Natural killer cell treated with Interleukin-12 subunit alpha and Interleukin-12 subunit beta and Interleukin-15 and Interleukin-18, amount 100 ng/mL, for 72 hours (primary cell): ENCODE data around the gene SLC24A3. TPM values are rescaled to one million over a fixed set of nuclear protein-coding genes. Genes with fewer than 3 reads are reported as not detected.
A peak's percentile ranks its signal among the peaks of the same experiment; 100 is the strongest.

Source experiments
- ATAC-seq, 2 donors: fragments of 150-1000 bp; cut with Tn5 transposase in 1 of 2; sonication (Bioruptor Pico), chemical (Tn5 transposase) in 1 of 2; 2 replicates each; pipeline ENCODE4 v1.10.0; 2021
- DNase-seq: peaks from one replicate; pipeline ENCODE4 v3.0.0; 2022; ENCODE audit warnings: low spot score
- H3K27ac Mint-ChIP-seq, 2 donors: 1 replicate in 1 of 2; 2 replicates in 1 of 2; pipeline ENCODE4 v1.8.0; 2022; ENCODE audit warnings: mixed read lengths in 2 of 2, mild to moderate bottlenecking in 1 of 2, moderate library complexity in 1 of 2
- H3K27me3 Mint-ChIP-seq, 2 donors: 1 replicate in 1 of 2; 2 replicates in 1 of 2; pipeline ENCODE4 v1.8.0; 2022; ENCODE audit warnings: mixed read lengths in 2 of 2
- H3K36me3 Mint-ChIP-seq: one replicate; pipeline ENCODE4 v1.8.0; 2022; ENCODE audit warnings: mixed read lengths
- H3K4me1 Mint-ChIP-seq, 2 donors: 1 replicate in 1 of 2; 2 replicates in 1 of 2; pipeline ENCODE4 v1.8.0; 2022; ENCODE audit warnings: low read depth in 2 of 2, mixed read lengths in 2 of 2, mild to moderate bottlenecking in 1 of 2
- H3K4me3 Mint-ChIP-seq: one replicate; pipeline ENCODE4 v1.8.0; 2022; ENCODE audit warnings: mixed read lengths
- H3K9me3 Mint-ChIP-seq: 2 replicates; pipeline ENCODE4 v1.8.0; 2022; ENCODE audit warnings: mixed read lengths
- total RNA-seq, 2 donors: library from RNA; stranded (reverse); gene quantifications; one replicate each; pipeline ENCODE4 v1.2.3, GENCODE V29; 2022

The SLC24A3 gene
- total RNA-seq, 2 donors from 2014 or later: 1.4 TPM; not detected in 1

DNA sequence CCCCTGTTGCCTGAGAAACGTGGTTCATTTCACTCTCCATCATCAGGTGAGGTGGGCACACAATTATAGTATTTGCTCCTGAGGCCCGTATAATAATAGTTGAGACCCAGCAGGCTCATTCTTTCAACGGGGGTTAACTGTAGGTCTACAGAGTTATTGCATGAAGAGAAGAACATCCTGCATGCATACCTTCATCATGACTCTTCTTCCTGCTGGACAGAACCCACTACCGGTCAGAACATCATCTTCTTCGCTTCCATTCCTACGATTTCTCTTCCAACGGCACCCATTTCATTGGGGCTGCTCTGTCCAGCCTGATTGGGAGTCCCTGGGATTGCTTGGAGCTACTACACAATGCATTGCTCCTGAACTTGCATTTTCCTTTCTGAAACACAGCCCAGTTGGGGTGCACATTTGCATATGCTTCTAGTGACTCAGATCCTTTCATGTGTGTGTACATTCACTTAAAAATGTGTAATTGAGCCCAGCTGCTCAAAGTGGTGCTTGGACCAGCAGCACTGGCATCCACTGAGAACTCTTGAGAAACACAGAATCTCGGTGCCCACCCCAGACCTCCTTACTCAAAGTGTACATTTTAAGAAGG is 57.4 kb downstream of the SLC24A3 start:
- H3K4me3 Mint-ChIP-seq: no peak overlapping the region
- no peaks in the 10 kb centered on the region for H3K9me3 Mint-ChIP-seq
- H3K27me3 Mint-ChIP-seq: peaks cover 4 to 16% of the 10 kb centered on the region in 2 donors
- H3K27ac Mint-ChIP-seq: no peak overlapping the region
- ATAC-seq (no peak), DNase-seq (no peak)
- H3K36me3 Mint-ChIP-seq: no peaks in the 10 kb centered on the region
- no peaks in the 10 kb centered on the region for H3K4me1 Mint-ChIP-seq

DNA sequence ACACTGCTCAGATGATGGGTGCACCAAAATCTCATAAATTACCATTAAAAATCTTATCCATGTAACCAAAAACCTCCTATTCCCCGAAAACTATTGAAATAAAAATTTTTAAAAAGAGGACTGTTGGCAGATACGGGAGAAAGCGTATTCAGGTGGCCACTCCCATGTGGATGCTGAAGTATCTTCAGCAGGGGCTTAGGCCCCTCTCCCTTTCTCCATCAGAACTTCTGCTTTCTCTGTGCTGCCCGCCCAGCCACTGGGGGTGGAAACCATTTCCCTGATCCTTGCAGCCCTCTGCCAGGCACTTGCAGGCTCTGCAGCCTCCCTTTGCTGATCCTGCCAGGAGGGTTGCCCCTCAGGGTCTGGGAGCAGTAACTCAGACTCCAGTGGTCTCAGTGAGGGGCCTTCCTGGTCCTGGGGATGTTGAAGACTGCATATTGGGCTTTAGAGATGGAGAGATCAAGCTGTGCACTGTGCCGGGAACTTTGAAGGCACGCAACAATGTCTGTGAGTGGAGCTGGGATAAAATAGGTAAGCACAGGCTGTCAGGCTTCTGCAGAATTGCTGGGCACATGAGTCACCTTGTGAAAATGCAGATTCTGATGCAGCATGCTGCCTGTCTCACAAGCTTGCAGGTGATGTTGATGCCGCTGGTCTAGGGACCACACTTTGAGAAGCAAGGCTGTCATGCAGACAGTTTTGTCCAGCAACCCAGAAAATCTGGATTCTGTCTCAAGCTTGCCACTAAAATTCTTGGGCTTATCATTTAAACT is 59.6 kb downstream of the SLC24A3 start:
- Mint-ChIP-seq H3K4me1 (no peaks in the 10 kb centered on the region), H3K27ac (no peak overlapping the region), H3K4me3 (no peak overlapping the region), H3K27me3 (peaks cover 4 to 8% of the 10 kb centered on the region in 2 donors), H3K9me3 (no peaks in the 10 kb centered on the region), H3K36me3 (no peaks in the 10 kb centered on the region)
- ATAC-seq: no peak
- DNase-seq: no peak

- H3K4me1 Mint-ChIP-seq: no peaks in the 10 kb centered on the region
- no peaks in the 10 kb centered on the region for H3K9me3 Mint-ChIP-seq
- H3K36me3 Mint-ChIP-seq: no peaks in the 10 kb centered on the region
- H3K27ac Mint-ChIP-seq: no peak overlapping the region
- ATAC-seq (peak in 1 of 2 donors; percentile 28), DNase-seq (no peak)
- H3K4me3 Mint-ChIP-seq: no peak overlapping the region
- peaks cover 4 to 8% of the 10 kb centered on the region in 2 donors for H3K27me3 Mint-ChIP-seq
Measured at GRCh38 chr20:19272976-19273654, 60.7 kb downstream of the SLC24A3 start.

DNA sequence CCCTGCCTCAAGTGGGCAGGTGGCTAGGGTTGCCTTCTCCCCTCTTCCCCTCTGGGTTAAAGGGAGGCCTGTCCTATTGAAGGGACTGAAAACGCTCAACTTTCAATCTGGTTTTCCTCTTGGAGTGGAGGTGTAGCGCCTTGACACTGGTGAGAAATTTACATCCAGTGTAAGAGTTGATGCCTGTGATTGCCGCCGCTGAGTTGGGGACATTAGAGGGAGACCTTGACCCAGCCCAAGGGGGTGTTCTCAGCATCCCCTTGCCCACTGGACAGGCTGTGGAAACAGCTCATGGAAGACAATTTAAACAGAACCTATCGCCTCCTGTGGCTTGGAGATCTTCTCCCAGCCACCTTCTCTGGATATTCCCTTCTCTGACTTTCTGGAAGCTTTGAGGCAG is 61.6 kb downstream of the SLC24A3 start:
- Mint-ChIP-seq H3K27ac (no peak overlapping the region), H3K9me3 (no peaks in the 10 kb centered on the region), H3K36me3 (no peaks in the 10 kb centered on the region), H3K27me3 (peaks cover 4 to 8% of the 10 kb centered on the region in 2 donors), H3K4me1 (no peaks in the 10 kb centered on the region), H3K4me3 (no peak overlapping the region)
- ATAC-seq: no peak
- DNase-seq: no peak

DNA sequence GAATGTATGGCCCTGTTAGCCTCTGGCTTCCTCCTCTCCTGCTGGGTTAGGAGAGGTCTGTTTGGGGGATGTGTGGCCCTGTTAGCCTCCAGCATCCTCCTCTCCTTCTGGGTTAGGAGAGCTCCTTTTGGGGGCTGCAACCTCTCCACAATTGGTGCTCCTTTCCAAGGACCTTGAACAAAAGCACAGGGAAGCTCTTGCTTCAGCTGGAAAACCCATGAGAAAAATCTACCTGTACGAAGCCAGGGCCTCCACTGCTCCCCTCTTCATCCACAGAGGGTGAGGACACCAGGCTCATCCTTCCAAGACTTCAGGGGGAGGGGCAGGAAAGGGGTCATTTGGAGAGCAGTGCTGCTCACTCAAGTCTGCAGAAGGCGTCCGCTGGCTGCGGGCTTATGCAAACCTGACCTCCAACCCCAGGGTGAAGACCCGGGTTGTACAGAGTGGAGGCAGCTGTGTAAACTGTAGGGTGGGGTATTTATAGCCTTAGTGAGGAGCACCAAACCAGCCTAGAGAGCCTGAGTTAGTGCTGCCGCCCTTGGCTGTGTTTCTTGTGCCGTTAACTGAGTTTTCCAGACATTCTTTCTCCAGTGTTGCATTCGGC is 62.1 kb downstream of the SLC24A3 start:
- DNase-seq: no peak
- Mint-ChIP-seq H3K27ac (no peak overlapping the region), H3K27me3 (peaks cover 4 to 13% of the 10 kb centered on the region in 2 donors), H3K4me3 (no peak overlapping the region), H3K4me1 (no peaks in the 10 kb centered on the region), H3K9me3 (no peaks in the 10 kb centered on the region), H3K36me3 (no peaks in the 10 kb centered on the region)
- no peak for ATAC-seq

GRCh38 chr20:19275038-19275629 is 62.7 kb downstream of the SLC24A3 start:
- H3K27me3 Mint-ChIP-seq: peaks cover 4 to 16% of the 10 kb centered on the region in 2 donors
- H3K9me3 Mint-ChIP-seq: no peaks in the 10 kb centered on the region
- no peak for DNase-seq
- H3K4me3 Mint-ChIP-seq: no peak overlapping the region
- no peak for ATAC-seq
- no peaks in the 10 kb centered on the region for H3K36me3 Mint-ChIP-seq
- H3K4me1 Mint-ChIP-seq: no peaks in the 10 kb centered on the region
- no peak overlapping the region for H3K27ac Mint-ChIP-seq

- Mint-ChIP-seq H3K27ac (no peak overlapping the region), H3K36me3 (no peaks in the 10 kb centered on the region), H3K9me3 (no peaks in the 10 kb centered on the region), H3K27me3 (peaks cover 2 to 11% of the 10 kb centered on the region in 2 donors), H3K4me1 (no peaks in the 10 kb centered on the region), H3K4me3 (no peak overlapping the region)
- ATAC-seq (no peak), DNase-seq (no peak)
Measured at GRCh38 chr20:19275630-19276071, 63.2 kb downstream of the SLC24A3 start.

- ATAC-seq (no peak), DNase-seq (no peak)
- no peaks in the 10 kb centered on the region for H3K4me1 Mint-ChIP-seq
- no peaks in the 10 kb centered on the region for H3K9me3 Mint-ChIP-seq
- H3K27me3 Mint-ChIP-seq: peaks cover 0 to 8% of the 10 kb centered on the region in 2 donors
- H3K36me3 Mint-ChIP-seq: no peaks in the 10 kb centered on the region
- no peak overlapping the region for H3K27ac Mint-ChIP-seq
- H3K4me3 Mint-ChIP-seq: no peak overlapping the region
Measured at GRCh38 chr20:19277381-19277780, 64.9 kb downstream of the SLC24A3 start.

GRCh38 chr20:19283490-19284025 is 71.1 kb downstream of the SLC24A3 start:
- peak in 1 of 2 donors; percentile 11 for ATAC-seq
- Mint-ChIP-seq H3K9me3 (no peaks in the 10 kb centered on the region), H3K27ac (no peak overlapping the region), H3K4me3 (no peak overlapping the region), H3K4me1 (no peaks in the 10 kb centered on the region), H3K36me3 (no peaks in the 10 kb centered on the region), H3K27me3 (peaks cover 0 to 15% of the 10 kb centered on the region in 2 donors)
- DNase-seq: no peak

DNA sequence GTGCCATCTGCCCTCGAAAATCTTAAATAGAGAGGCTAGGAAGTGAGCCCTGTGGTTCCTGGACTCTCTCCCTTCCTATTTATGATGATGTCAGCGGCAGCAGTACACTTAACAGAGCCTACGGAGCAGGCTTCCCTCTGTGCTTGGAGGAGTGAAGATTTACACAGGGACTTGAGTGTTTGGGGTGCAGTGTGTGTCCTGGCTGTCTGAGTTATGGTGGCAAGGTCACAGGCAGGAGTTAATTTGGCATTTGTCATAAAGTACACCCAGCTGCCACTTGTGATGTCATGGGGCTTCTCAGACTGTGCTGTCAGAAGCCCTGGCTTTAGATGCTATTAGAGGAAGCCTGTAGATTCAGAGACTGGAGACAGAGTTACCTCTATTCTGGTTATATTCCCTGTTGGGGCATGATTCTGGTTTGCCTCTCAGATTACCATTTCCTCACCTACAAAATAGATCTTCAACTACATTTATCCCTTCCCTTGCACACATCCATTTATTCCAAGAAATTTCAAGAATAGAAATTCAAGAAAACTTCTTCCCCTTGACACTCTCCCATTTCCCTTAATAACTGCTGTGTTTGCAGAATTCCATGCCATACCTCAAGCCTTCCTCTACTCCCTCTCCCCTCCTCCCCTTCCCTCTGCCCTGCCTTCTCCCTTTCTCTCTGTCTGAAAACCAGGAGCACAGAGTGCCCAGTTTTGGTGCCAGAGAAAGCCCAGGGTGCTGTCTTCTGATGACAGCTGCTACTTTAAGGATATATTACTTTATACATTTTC is 72.1 kb downstream of the SLC24A3 start:
- ATAC-seq (no peak), DNase-seq (no peak)
- Mint-ChIP-seq H3K36me3 (no peaks in the 10 kb centered on the region), H3K27me3 (peaks cover 0 to 10% of the 10 kb centered on the region in 2 donors), H3K27ac (no peak overlapping the region), H3K4me3 (no peak overlapping the region), H3K4me1 (no peaks in the 10 kb centered on the region), H3K9me3 (no peaks in the 10 kb centered on the region)

- no peak overlapping the region for H3K27ac Mint-ChIP-seq
- ATAC-seq (no peak), DNase-seq (no peak)
- peaks cover 0 to 8% of the 10 kb centered on the region in 2 donors for H3K27me3 Mint-ChIP-seq
- H3K9me3 Mint-ChIP-seq: no peaks in the 10 kb centered on the region
- no peak overlapping the region for H3K4me3 Mint-ChIP-seq
- H3K4me1 Mint-ChIP-seq: no peaks in the 10 kb centered on the region
- H3K36me3 Mint-ChIP-seq: no peaks in the 10 kb centered on the region
Measured at GRCh38 chr20:19285436-19285835, 73.0 kb downstream of the SLC24A3 start.

GRCh38 chr20:19288061-19288460 is 75.6 kb downstream of the SLC24A3 start:
- DNase-seq (no peak), ATAC-seq (no peak)
- H3K36me3 Mint-ChIP-seq: no peaks in the 10 kb centered on the region
- peaks cover 0 to under 1% of the 10 kb centered on the region in 2 donors for H3K27me3 Mint-ChIP-seq
- no peaks in the 10 kb centered on the region for H3K9me3 Mint-ChIP-seq
- H3K27ac Mint-ChIP-seq: no peak overlapping the region
- H3K4me1 Mint-ChIP-seq: no peaks in the 10 kb centered on the region
- H3K4me3 Mint-ChIP-seq: no peak overlapping the region

GRCh38 chr20:19288636-19289035 is 76.2 kb downstream of the SLC24A3 start:
- Mint-ChIP-seq H3K27me3 (no peaks in the 10 kb centered on the region), H3K4me3 (no peak overlapping the region), H3K27ac (no peak overlapping the region), H3K9me3 (no peaks in the 10 kb centered on the region), H3K36me3 (no peaks in the 10 kb centered on the region), H3K4me1 (no peaks in the 10 kb centered on the region)
- DNase-seq (no peak), ATAC-seq (no peak)
